SKM-1 (cell line): ENCODE data around the gene SUB1.
"Not testable (repeated sequence)": the region's sequence is repeated elsewhere in the genome, so short reads cannot be mapped to it uniquely, and the experiment has no call there.

Experiments used
- DNase-seq: peaks from one replicate; lab custom pipeline; 2025; ENCODE audit not compliant: unreplicated experiment; lab: John Stamatoyannopoulos, UW

Gene SUB1

GRCh38 chr5:32598260-32598937 lies 13.0 kb downstream of the SUB1 start:
- DNase-seq, result no peak

- DNase-seq, result no peak
Measured at GRCh38 chr5:32598997-32599549, 13.7 kb downstream of the SUB1 start.

GRCh38 chr5:32600054-32600622 lies 14.8 kb downstream of the SUB1 start:
- DNase-seq, result no peak

GRCh38 chr5:32601623-32602295 lies 16.4 kb downstream of the SUB1 start:
- no peak for DNase-seq

- DNase-seq, result no peak
Measured at GRCh38 chr5:32602906-32603305, 17.5 kb downstream of the SUB1 start.

- no peak for DNase-seq
Measured at GRCh38 chr5:32604800-32605765, 19.7 kb downstream of the SUB1 start.

GRCh38 chr5:32605766-32606152 lies 20.4 kb downstream of the SUB1 start:
- DNase-seq, result no peak

GRCh38 chr5:32612134-32612888 lies 27.0 kb downstream of the SUB1 start:
- DNase-seq, result no peak

GRCh38 chr5:32613050-32613672 lies 27.8 kb downstream of the SUB1 start:
- DNase-seq, result peak; percentile 38

GRCh38 chr5:32615236-32615635 lies 29.9 kb downstream of the SUB1 start:
- no peak for DNase-seq

- no peak for DNase-seq
Measured at GRCh38 chr5:32618962-32619361, 33.6 kb downstream of the SUB1 start.

- no peak for DNase-seq
Measured at GRCh38 chr5:32621256-32621655, 35.9 kb downstream of the SUB1 start.

- no peak for DNase-seq
Measured at GRCh38 chr5:32625106-32625505, 39.7 kb downstream of the SUB1 start.

GRCh38 chr5:32625547-32625946 lies 40.2 kb downstream of the SUB1 start:
- DNase-seq, result no peak

GRCh38 chr5:32627219-32627870 lies 42.0 kb downstream of the SUB1 start:
- no peak for DNase-seq

GRCh38 chr5:32628049-32628844 lies 42.9 kb downstream of the SUB1 start:
- no peak for DNase-seq

GRCh38 chr5:32630867-32631491 lies 45.6 kb downstream of the SUB1 start:
- DNase-seq, result no peak

GRCh38 chr5:32633017-32633416 lies 47.7 kb downstream of the SUB1 start:
- not testable (repeated sequence) for DNase-seq
